Subcutaneous abdominal adipose tissue (tissue), 5 donors: Measurements from ENCODE around the gene MSI2.

Experiments
- H3K27ac ChIP-seq: one replicate; pipeline ENCODE4 v1.7.0; 2013; ENCODE audit warnings: low read depth, mild to moderate bottlenecking, inconsistent platforms, low read length, moderate library complexity
- H3K27me3 ChIP-seq, 5 donors: one replicate each; pipeline ENCODE4 v1.7.0; 2013; ENCODE audit warnings: low read length in 5 of 5, inconsistent platforms in 1 of 5; ENCODE audit not compliant: control insufficient read depth in 5 of 5, insufficient read depth in 4 of 5
- H3K36me3 ChIP-seq, 5 donors: one replicate each; pipeline ENCODE4 v1.7.0; 2013; ENCODE audit warnings: low read length in 5 of 5; ENCODE audit not compliant: control insufficient read depth in 5 of 5, insufficient read depth in 5 of 5
- H3K4me1 ChIP-seq, 5 donors: one replicate each; pipeline ENCODE4 v1.7.0; 2013; ENCODE audit warnings: low read length in 5 of 5, mild to moderate bottlenecking in 3 of 5, moderate library complexity in 1 of 5; ENCODE audit not compliant: control insufficient read depth in 5 of 5, insufficient read depth in 5 of 5
- H3K4me3 ChIP-seq, 5 donors: one replicate each; pipeline ENCODE4 v1.7.0; 2013; ENCODE audit warnings: low read length in 5 of 5, low read depth in 1 of 5
- H3K9ac ChIP-seq, 5 donors: one replicate each; pipeline ENCODE4 v1.7.0; 2013; ENCODE audit warnings: low read length in 5 of 5, mild to moderate bottlenecking in 4 of 5, moderate library complexity in 3 of 5
- H3K9me3 ChIP-seq, 5 donors: one replicate each; pipeline ENCODE4 v1.7.0; 2013; ENCODE audit warnings: low read length in 5 of 5; ENCODE audit not compliant: control insufficient read depth in 5 of 5
- donor health status: healthy.
- donor health status: healthy.
- donor health status: healthy.
- donor health status: healthy.
- donor health status: healthy.

Gene MSI2

DNA sequence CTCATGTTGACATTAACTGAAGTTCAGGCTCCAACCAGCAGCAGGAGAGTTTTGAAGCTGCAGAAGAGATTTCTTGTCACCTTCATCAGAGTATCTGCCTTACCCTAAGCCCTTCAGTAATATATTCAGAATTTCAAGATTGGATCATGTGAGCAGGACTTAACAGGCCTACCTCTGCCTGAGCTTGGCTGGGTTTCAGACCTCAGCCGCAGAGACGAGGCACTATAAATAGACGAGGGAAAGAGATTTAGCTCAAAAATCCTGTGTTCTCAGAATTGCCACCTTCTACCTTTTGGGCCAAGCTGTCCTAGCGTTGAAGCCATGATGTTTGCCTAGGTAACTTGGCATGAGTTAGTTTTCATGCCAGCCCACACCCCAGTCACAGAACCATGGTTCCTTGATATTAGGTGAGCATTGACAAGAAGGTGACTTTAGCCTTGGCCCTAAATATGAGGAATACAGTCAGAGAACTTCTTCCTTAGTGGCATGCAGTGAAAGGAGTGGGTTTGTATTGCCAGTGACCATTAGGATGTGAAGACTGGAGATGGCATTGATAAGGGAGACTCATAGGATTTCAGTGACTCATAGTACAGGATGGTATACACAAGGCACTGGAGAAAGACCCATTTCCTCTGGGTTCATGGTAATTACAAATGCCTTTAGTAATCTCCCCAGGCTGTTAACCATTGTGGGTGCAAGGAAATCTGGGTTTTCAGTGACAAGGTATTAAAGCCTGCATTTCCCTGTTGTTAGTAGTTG lies 224.3 kb downstream of the MSI2 start:
- H3K36me3 ChIP-seq: no peaks in the 10 kb centered on the region
- no peaks in the 10 kb centered on the region for H3K27me3 ChIP-seq
- H3K4me3 ChIP-seq: no peak overlapping the region
- H3K9me3 ChIP-seq: no peaks in the 10 kb centered on the region
- no peak overlapping the region for H3K9ac ChIP-seq
- peaks cover 0 to 8% (median 1%) of the 10 kb centered on the region in 5 donors for H3K4me1 ChIP-seq
- no peak overlapping the region for H3K27ac ChIP-seq

DNA sequence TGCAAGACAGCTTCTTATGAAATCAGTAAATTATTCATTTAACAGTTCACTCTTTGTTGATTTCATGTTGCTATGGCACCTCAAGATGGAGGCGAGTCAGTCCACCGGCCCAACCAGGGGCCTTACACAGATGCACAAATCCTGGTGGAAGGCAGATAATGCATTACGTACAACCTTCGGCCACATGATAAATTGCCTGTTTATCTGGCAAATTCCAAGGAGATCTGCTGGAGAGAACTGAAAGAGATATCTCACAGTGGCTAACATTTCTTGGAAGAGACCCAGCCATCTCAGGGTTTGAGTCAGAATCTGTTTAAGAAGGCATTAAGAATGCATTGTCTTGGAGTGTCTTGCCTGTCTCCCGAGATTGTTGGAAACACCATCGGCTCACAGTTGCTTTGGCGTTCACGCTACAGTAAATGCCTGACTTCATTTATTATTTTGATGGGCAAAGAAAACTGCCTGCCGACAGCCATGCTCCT lies 225.6 kb downstream of the MSI2 start:
- Histone ChIP-seq H3K27ac (no peak overlapping the region), H3K4me3 (no peak overlapping the region), H3K9me3 (no peaks in the 10 kb centered on the region), H3K4me1 (peaks cover 0 to 8% (median 1%) of the 10 kb centered on the region in 5 donors), H3K9ac (no peak overlapping the region), H3K27me3 (no peaks in the 10 kb centered on the region), H3K36me3 (no peaks in the 10 kb centered on the region)

DNA sequence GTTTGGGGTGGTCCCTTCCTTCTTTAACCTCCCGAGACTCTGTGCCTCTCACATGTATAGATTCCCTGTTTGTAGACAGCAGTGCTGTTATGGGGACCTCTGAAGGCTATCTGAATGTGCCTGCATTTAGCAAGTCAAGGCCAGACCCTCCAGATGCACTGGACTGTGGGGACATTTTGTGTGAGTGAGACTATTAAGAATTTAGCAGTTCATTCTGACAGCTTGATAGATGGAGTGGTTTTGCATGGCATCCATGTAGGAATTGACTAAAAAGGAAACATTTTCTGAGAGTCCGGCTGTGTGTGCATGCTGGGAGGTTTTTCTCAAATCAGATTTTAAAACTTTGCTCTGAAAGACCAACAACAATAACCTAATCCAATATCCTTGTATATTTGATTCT lies 226.3 kb downstream of the MSI2 start:
- H3K36me3 ChIP-seq: no peaks in the 10 kb centered on the region
- no peak overlapping the region for H3K4me3 ChIP-seq
- no peaks in the 10 kb centered on the region for H3K9me3 ChIP-seq
- no peaks in the 10 kb centered on the region for H3K27me3 ChIP-seq
- H3K9ac ChIP-seq: no peak overlapping the region
- H3K27ac ChIP-seq: no peak overlapping the region
- peaks cover 0 to 3% (median 0%) of the 10 kb centered on the region in 5 donors for H3K4me1 ChIP-seq

DNA sequence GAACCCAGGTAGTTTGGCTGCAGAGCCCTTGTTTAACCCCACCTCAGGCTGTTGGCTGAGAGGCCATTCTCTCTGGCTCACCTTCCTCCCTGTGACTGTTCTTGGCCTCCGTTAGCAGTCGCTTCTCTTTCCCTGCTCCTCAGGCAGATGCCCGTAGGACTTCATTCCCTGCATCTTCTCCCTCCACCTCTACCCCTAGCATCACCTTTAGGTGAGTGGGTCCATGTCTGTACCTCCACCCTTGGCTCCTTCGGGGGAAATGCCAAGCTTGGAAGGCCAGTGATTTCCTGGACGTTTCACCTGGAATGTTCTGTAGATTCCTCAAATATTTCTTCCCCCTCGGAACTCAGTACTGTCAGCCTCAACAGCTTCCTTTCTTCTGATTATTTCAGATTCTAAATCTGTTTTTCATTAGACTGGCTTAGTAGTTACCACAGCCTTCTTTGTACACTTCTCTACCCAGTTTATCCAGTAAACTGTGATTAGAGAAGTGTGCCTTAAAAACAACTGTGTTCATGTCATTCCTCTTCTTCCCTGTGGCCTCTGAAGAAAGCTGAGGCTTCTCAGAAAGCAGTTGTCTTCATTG lies 227.9 kb downstream of the MSI2 start:
- Histone ChIP-seq H3K9ac (no peak overlapping the region), H3K36me3 (no peaks in the 10 kb centered on the region), H3K27me3 (no peaks in the 10 kb centered on the region), H3K9me3 (no peaks in the 10 kb centered on the region), H3K4me1 (peaks cover 0 to 1% (median 0%) of the 10 kb centered on the region in 5 donors), H3K4me3 (no peak overlapping the region), H3K27ac (no peak overlapping the region)

DNA sequence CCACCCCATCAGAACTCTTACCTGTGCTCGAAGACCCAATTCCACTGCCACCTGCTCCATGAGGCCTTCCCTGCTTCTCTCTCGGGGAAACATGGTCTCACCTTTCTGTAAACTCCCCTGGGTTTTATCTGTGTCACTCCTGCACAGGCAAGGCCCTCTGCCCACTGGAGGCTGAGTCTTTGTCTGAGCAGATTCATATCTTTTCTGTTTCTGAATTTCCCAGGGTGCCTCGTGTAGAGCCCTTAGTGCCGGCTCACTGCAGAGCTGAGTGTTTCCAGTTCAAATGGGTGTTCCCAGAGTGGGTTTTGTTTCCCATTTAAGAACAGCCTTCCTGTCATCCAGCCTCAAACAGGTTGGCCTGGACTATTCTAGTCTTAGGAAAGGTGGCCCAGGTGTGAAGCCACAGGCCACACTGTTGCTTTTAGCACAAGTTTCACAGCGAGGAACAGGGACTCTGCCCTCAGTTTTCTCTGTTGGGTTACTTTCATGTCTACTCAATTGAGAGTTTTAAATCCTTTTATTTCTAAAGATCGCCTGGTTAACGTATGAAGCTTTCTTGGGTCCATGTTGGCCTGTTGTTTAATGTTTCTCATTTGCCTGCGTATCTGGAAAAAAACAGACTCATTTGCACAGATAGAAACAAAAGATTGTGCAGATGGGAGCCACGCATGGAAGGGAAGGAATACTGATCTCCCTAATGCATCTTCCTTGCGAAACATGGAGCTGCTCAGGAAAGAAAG lies 228.7 kb downstream of the MSI2 start:
- H3K4me3 ChIP-seq: no peak overlapping the region
- no peaks in the 10 kb centered on the region for H3K36me3 ChIP-seq
- H3K27ac ChIP-seq: no peak overlapping the region
- H3K27me3 ChIP-seq: no peaks in the 10 kb centered on the region
- H3K9ac ChIP-seq: no peak overlapping the region
- peaks cover 0 to 2% (median 0%) of the 10 kb centered on the region in 5 donors for H3K4me1 ChIP-seq
- no peaks in the 10 kb centered on the region for H3K9me3 ChIP-seq

DNA sequence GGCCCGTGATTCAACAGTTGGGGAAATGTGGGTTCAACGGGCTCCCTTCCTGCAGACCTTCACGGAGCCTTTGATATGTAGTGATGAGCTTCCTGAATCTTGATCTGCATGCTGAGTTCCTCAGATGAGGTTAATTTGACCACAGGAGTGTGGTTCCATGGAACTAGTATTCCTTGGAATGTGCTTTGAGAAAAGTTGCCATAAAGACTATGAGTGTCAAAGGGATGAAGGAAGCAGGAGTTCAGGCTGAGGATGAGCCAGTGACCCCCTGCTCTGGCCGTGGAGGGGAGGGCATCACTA lies 229.2 kb downstream of the MSI2 start:
- no peaks in the 10 kb centered on the region for H3K9me3 ChIP-seq
- no peaks in the 10 kb centered on the region for H3K27me3 ChIP-seq
- no peak overlapping the region for H3K27ac ChIP-seq
- H3K4me3 ChIP-seq: no peak overlapping the region
- H3K4me1 ChIP-seq: peaks cover 0 to 7% (median 1%) of the 10 kb centered on the region in 5 donors
- H3K36me3 ChIP-seq: no peaks in the 10 kb centered on the region
- H3K9ac ChIP-seq: no peak overlapping the region

DNA sequence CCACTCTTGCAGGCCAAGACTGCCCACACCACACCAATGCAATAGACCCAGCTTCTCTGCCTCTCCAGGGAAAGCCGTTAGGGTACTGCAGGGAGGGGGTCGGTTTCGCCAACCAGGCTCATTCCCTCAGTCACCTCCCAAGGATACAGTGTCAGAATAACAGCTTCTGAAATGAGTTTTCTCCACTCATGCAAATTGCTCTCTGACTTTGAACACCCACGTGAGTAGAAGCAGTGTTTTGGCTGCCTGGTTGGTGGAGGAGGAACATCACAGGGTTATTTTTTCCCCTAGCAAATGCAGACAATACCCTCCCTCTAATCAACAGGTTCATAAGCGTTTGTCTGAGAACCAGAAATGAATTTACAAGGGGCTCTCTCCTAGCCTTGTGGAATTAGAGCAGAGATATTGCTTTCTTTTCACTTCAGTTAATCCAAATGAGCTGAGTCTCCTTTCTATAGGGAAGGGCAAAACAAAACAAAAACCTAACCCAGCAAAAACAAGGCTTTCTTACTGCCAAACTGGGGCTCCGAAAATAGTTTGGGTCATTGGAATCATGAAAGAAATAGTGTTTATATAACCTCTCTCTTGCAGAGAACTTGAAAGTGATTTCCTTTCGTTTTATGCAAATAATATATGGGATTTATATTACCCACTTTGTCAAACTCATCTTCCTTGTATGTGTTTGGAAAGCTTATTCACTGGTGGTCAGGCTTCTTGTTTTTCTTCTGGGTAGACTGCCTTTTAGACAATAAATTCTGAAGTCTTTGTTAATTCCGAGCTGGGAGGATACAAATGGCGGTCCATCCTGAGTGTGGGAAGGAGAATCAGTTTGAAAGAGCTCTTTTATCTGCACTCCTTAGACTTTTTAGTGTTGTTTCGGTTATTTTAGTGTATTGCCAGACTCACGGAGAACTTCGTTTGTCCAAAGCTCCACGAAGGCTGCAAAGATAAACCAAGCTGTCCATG lies 229.9 kb downstream of the MSI2 start:
- Histone ChIP-seq H3K27me3 (no peaks in the 10 kb centered on the region), H3K9ac (no peak overlapping the region), H3K27ac (no peak overlapping the region), H3K4me1 (peaks cover 0 to 14% (median 1%) of the 10 kb centered on the region in 5 donors), H3K4me3 (no peak overlapping the region), H3K9me3 (no peaks in the 10 kb centered on the region), H3K36me3 (no peaks in the 10 kb centered on the region)

DNA sequence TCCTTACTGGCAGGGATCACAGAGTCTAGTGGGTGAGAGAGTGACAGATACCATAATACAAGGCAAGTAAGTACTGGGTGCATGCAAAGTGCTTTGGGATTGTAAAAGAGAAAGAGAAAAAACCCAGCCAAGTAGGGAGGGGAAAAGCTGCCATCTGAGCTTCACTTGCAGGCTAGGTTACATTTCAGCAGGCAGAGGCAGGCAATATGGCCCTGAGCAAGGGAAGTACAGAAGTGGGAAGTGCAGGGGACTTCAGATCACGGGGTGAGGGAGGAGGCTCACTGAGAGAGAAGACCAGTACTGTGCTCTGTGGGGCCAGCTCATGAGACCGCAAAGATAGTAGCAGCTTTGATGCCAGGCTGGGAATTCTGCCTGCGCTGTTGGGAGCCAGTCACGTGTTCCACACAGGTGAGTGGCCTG lies 230.6 kb downstream of the MSI2 start:
- Histone ChIP-seq H3K9ac (no peak overlapping the region), H3K4me3 (no peak overlapping the region), H3K27ac (no peak overlapping the region), H3K4me1 (peaks cover 0 to 16% (median 1%) of the 10 kb centered on the region in 5 donors), H3K36me3 (no peaks in the 10 kb centered on the region), H3K9me3 (no peaks in the 10 kb centered on the region), H3K27me3 (no peaks in the 10 kb centered on the region)

DNA sequence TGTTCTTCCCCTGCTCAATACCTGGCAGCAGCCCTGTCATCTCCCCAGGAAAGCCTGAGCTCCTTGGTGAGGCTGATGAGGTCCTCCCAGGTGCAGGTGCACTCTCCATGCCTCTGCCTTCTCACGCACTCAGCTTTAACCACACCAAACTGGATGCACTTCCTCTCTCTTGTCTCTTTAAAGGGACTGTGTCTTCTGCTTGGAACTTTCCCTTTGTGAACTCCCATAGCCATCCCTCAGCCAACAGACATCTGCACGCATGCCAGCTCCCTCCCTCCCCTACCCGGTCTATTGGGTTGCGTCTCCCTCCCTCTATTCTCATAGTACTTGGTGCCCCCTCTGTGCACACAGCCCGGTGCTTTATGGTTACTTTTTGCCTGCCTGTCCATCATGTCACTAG lies 231.2 kb downstream of the MSI2 start:
- no peak overlapping the region for H3K4me3 ChIP-seq
- H3K9ac ChIP-seq: no peak overlapping the region
- H3K36me3 ChIP-seq: no peaks in the 10 kb centered on the region
- H3K27me3 ChIP-seq: no peaks in the 10 kb centered on the region
- peaks cover 0 to 16% (median 1%) of the 10 kb centered on the region in 5 donors for H3K4me1 ChIP-seq
- no peaks in the 10 kb centered on the region for H3K9me3 ChIP-seq
- H3K27ac ChIP-seq: no peak overlapping the region
